ENCODE data around the gene FBXL5. TPM values are rescaled to one million over a fixed set of nuclear protein-coding genes. Genes with fewer than 3 reads are reported as not detected.

Gene FBXL5
- total and polyA plus RNA-seq, 4 donors = 45.9 to 138 (median 87.8) TPM

- no peaks in the 10 kb centered on the region for H3K27me3 ChIP-seq (ENCODE audit: control insufficient read depth in 3 of 3, insufficient read depth in 3 of 3, low read length in 2 of 3)
- peaks cover 0 to 9% (median 6%) of the 10 kb centered on the region in 4 donors for H3K36me3 ChIP-seq (ENCODE audit: control insufficient read depth in 4 of 4, insufficient read depth in 4 of 4, low read length in 4 of 4)
- H3K4me3 ChIP-seq = peak within 1 kb of the TSS; percentile 71
- peak within 1 kb of the TSS; percentile 80 to 94 for H3K27ac ChIP-seq (ENCODE audit: low read depth in 1 of 2, low read length in 1 of 2)
- TF ChIP-seq CTCF (IDR thresholded peaks at IDR 0.05; ENCODE audit: control extremely low read depth, extremely low read depth) = no peak
- DNase-seq (peak; percentile 99 to 100 (median 100)), ATAC-seq (ENCODE audit: insufficient read depth, low FRiP score) (peak; percentile 95)
- H3K4me1 ChIP-seq (ENCODE audit: control insufficient read depth in 5 of 5, insufficient read depth in 5 of 5, low read length in 5 of 5) = peaks cover 0 to 32% (median 7%) of the 10 kb centered on the region in 5 donors
- WGBS, 2 donors = 0% methylated on average over 55 to 56 of the region's 56 CpGs
- H3K9me3 ChIP-seq (ENCODE audit: control insufficient read depth in 4 of 4, insufficient read depth in 3 of 4, low read length in 3 of 4) = no peaks in the 10 kb centered on the region
- peak within 1 kb of the TSS; percentile 98 for H3K9ac ChIP-seq (ENCODE audit: insufficient read depth in 1 of 2, low read length in 2 of 2)
Measured at GRCh38 chr4:15681372-15682241, 26.4 kb upstream of the FBXL5 start, which contains the start of gene FAM200B. Gene FAM200B (plus strand): TSS chr4:15681827. CDS start chr4:15686978, 5,151 bp downstream.

GRCh38 chr4:15681067-15681371 lies 25.9 kb upstream of the FBXL5 start:
- Histone ChIP-seq H3K36me3 (ENCODE audit: control insufficient read depth in 4 of 4, insufficient read depth in 4 of 4, low read length in 4 of 4) (peaks cover 0 to 6% (median 3%) of the 10 kb centered on the region in 4 donors), H3K9me3 (ENCODE audit: control insufficient read depth in 4 of 4, insufficient read depth in 3 of 4, low read length in 3 of 4) (no peaks in the 10 kb centered on the region), H3K4me1 (ENCODE audit: control insufficient read depth in 5 of 5, insufficient read depth in 5 of 5, low read length in 5 of 5) (peaks cover 0 to 32% (median 7%) of the 10 kb centered on the region in 5 donors), H3K9ac (ENCODE audit: insufficient read depth in 1 of 2, low read length in 2 of 2) (peak overlapping the region; percentile 56 to 98), H3K27ac (ENCODE audit: low read depth in 1 of 2, low read length in 1 of 2) (no peak overlapping the region), H3K27me3 (ENCODE audit: control insufficient read depth in 3 of 3, insufficient read depth in 3 of 3, low read length in 2 of 3) (no peaks in the 10 kb centered on the region), H3K4me3 (peak overlapping the region; percentile 58)
- WGBS, 2 donors = 1 to 2% methylated on average over 14 of the region's 14 CpGs
- no peak for TF ChIP-seq CTCF (IDR thresholded peaks at IDR 0.05; ENCODE audit: control extremely low read depth, extremely low read depth)
- DNase-seq = no peak
- ATAC-seq (ENCODE audit: insufficient read depth, low FRiP score) = no peak

- Histone ChIP-seq H3K9ac (ENCODE audit: insufficient read depth in 1 of 2, low read length in 2 of 2) (no peak overlapping the region), H3K36me3 (ENCODE audit: control insufficient read depth in 4 of 4, insufficient read depth in 4 of 4, low read length in 4 of 4) (peaks cover 0 to 2% (median 0%) of the 10 kb centered on the region in 4 donors), H3K27ac (ENCODE audit: low read depth in 1 of 2, low read length in 1 of 2) (no peak overlapping the region), H3K4me3 (no peak overlapping the region), H3K4me1 (ENCODE audit: control insufficient read depth in 5 of 5, insufficient read depth in 5 of 5, low read length in 5 of 5) (peaks cover 0 to 17% (median 2%) of the 10 kb centered on the region in 5 donors), H3K9me3 (ENCODE audit: control insufficient read depth in 4 of 4, insufficient read depth in 3 of 4, low read length in 3 of 4) (no peaks in the 10 kb centered on the region), H3K27me3 (ENCODE audit: control insufficient read depth in 3 of 3, insufficient read depth in 3 of 3, low read length in 2 of 3) (no peaks in the 10 kb centered on the region)
- ATAC-seq (ENCODE audit: insufficient read depth, low FRiP score) = no peak
- TF ChIP-seq CTCF (IDR thresholded peaks at IDR 0.05; ENCODE audit: control extremely low read depth, extremely low read depth) = no peak
- peak in 1 of 3 donors; percentile 44 for DNase-seq
- 82 to 86% methylated on average over 2 of the region's 2 CpGs for WGBS, 2 donors
Measured at GRCh38 chr4:15677507-15677988, 22.4 kb upstream of the FBXL5 start.
